HG02678 (cell line): ENCODE measurements around the gene SNX14.
"Not testable (repeated sequence)": the region's sequence is repeated elsewhere in the genome, so short reads cannot be mapped to it uniquely, and the experiment has no call there.

Experiments
- ATAC-seq: cut with Tn5 transposase; IDR thresholded peaks from one replicate; pipeline ENCODE4 v1.9.1; 2021; ENCODE audit warnings: mild to moderate bottlenecking, moderate library complexity; ENCODE audit not compliant: unreplicated experiment

SNX14 gene

GRCh38 chr6:85585741-85586140 is 7.9 kb downstream of the SNX14 start:
- no peak for ATAC-seq

DNA sequence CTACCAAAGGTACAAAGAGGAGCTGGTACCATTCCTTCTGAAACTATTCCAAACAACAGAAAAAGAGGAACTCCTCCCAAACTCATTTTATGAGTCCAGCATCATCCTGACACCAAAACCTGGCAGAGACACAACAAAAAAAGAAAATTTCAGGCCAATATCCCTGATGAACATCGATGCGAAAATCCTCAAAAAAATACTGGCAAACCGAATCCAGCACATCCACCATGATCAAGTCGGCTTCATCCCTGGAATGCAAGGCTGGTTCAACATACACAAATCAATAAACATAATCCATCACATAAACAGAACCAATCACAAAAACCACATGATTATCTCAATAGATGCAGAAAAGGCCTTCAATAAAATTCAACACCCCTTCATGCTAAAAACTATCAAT is 10.8 kb downstream of the SNX14 start:
- ATAC-seq = not testable (repeated sequence)

GRCh38 chr6:85581572-85581971 is 12.1 kb downstream of the SNX14 start:
- no peak for ATAC-seq

DNA sequence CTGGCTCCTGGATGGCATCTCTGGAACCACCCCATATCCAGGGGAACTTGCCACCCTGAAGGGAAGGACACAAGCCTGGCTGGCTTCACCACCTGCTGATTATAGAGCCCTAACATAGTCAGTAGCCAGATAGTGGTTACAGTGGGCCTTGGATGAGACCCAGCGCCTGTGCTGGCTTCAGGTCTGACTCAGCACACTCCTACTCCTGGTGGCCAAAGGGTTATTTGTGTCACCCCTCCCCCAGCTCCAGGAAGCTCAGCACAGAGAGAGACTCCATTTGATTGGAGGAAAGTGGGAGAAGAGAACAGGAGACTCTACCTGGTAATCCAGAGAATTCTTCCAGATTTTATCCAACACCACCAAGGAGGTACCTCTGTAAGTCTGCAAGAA is 12.8 kb downstream of the SNX14 start:
- ATAC-seq = peak; percentile 83

DNA sequence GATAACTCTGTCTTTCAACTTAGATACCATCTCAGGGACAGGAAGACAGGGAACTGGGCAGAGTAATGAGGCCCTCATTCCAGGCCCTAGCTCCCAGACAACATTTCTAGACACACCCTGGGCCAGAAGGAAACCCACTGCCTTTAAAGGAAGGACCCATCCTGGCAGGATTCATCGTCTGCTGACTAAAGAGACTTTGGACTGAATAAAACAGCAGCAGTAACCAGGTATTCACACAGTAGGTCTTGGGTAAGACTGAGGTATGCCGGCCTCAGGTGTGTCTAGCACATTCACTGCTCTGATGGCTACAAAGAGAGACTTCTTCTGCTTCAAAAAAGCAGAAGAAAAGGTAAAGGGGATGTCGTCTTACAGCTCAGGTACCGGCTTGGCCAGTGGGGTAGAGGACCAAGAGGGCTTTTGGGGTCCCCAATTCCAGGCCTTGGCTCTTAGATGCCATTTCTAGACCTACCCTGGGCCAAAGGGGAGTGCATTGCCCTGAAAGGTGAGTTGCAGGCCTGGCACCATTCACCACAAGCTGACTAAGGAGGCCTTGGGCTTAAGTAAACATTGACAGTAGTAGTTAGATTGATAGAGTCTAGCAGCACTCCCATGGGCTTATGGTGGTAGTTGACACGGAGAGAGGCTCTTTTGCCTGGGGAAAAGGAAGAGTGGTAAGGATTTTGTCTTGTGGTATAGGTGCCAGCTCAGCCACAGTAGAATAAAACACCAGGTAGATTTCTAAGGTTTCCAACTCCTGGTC is 13.4 kb downstream of the SNX14 start:
- ATAC-seq = no peak

DNA sequence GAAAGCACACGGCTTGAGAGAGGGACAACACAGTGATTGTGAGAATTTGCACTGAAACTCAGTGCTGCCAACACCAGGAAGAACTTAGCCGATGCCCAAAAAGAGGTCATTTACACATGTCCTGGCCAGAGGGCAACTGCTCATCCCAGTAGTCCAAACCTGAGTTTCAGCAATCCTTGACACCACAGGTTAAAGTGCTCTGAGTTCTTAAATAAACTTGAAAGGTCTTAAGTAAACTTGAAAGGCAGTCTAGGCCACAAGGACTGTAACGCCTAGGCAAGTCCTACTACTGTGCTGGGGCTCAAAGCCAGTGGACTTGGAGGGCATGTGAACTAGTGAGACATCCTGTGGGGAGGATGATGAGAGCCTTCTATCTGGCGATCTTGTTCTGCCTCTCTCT is 14.1 kb downstream of the SNX14 start:
- no peak for ATAC-seq

GRCh38 chr6:85576476-85576875 is 17.2 kb downstream of the SNX14 start:
- no peak for ATAC-seq

GRCh38 chr6:85574932-85575598 is 18.6 kb downstream of the SNX14 start:
- ATAC-seq = no peak

DNA sequence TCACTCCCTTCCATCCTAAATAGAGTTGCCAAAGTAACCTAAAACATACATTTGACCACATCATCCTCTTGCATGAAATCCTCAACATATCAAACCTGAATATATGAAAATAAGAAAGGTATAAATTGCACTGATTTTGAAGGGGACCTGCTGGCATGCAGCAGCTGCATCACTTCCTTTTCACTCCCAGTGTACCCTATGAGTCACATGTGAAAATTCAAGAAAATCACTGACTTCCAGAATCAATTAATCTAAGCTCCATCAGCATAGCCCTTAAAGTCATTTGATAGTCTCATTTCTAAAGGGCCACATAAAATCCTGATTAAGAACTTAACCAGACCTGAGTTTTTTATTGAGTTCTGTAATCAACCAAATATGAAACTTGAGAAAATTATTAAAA is 24.3 kb downstream of the SNX14 start:
- ATAC-seq = no peak

- ATAC-seq = no peak
Observed at GRCh38 chr6:85568411-85568810, 25.2 kb downstream of the SNX14 start.

DNA sequence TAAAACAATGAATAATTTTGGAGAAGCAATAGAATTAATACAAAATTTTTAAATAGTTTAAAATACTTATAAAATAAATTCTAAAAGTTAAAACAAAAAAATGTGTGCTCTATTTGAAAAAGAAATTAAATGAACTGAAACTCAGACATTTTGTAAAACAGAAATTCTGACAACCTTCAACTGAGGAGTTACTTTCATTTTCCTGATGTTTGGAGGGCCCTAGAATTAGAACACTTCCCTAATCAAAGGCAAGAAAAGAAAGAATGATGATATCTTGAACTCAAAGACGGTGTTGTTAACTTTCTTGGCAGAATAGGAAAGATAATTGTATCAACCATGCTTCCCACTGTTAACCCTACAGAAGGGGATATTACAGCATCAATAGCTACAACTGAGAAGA is 27.9 kb downstream of the SNX14 start:
- ATAC-seq = no peak

- not testable (repeated sequence) for ATAC-seq
Observed at GRCh38 chr6:85564223-85564622, 29.4 kb downstream of the SNX14 start.

DNA sequence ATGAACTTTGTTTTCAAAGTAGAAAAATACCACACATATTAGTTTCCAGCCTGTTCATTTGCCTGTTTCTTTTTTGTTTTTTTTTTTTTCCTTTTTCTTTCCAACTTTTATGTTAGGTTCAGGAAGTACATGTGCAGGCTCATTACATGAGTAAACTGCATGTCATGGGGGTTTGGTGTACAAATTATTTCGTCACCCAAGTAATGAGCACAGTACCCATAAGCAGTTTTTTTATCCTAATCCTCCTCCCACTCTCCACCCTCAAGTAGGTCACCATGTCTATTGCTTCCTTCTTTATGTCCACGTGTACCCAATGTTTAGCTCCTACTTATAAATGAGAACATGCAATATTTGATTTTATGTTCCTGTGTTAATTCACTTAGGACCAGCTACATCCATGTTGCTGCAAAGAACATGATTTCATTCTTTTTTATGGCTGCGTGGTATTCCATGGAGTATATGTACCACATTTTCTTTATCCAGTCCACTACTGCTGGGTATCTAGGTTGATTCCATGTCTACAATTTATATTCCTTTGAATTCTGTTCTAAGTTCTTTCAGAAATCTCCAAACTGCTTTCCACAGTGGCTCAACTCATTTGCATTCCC is 31.8 kb downstream of the SNX14 start:
- ATAC-seq = no peak

DNA sequence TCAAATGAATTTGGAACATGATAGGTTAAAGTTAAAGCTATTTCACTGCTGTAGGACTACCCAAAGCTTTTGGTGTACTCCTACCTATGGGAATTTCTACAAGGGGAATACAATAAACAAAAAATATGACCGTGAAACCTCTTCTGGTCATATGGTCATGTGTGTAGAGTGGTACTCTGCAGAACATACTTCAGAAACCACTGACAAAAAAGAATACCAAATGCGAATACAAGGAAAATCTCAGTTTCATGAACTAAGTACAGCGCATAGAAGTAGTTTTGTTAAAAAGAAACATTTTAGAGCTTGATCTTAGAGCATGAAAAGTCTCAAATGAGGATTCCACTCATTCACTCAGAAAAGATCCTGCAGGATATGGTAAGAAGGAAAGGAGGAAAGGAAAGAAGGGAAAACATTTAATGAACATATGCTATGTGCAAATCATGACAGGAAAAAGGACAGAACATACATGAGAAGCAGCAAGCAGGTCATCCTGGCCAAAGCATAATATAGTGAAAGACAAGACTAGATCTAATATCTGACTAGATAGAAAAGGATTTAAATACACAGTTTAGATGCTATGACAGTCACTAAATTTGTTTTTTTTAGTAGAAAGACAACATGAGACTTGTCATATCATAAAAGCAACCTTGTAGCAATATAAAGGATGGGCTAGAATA is 36.5 kb downstream of the SNX14 start:
- no peak for ATAC-seq

DNA sequence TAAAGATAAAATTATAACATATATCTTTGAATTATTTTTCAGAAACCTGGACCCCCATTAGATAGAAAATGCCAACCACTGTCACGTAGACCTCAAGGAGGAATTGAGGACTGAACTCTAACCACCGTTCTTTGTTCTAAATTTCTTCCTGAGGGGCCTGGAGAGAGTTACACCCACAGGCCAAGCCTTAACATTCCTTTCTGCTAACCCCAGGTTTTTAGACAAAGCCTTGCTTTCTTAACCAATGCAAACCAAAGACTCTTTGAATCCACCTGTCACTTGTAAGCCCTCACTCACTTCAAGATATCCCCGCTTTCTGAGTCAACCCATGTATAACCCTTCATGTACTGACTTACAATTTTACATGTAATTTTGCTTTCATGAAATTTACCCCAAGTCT is 41.0 kb downstream of the SNX14 start:
- no peak for ATAC-seq

GRCh38 chr6:85551264-85551663 is 42.4 kb downstream of the SNX14 start:
- ATAC-seq = no peak

DNA sequence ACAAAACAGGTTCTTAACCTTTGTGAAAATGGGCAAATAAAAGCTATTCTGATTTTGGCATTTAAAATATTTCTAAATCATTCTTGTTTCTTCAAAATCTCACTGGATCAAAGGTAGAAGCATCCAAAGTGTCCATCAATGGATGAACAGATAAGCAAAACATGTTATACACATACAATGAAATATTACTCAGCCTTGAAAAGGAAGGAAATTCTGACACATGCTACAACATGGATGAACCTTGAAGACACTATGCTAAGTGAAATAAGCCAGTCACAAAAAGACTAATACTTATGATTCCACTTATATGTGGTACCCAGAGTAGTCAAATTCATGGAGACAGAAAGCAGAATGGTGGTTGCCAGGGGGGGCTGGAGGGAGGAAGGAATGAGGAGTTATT is 45.9 kb downstream of the SNX14 start:
- no peak for ATAC-seq

DNA sequence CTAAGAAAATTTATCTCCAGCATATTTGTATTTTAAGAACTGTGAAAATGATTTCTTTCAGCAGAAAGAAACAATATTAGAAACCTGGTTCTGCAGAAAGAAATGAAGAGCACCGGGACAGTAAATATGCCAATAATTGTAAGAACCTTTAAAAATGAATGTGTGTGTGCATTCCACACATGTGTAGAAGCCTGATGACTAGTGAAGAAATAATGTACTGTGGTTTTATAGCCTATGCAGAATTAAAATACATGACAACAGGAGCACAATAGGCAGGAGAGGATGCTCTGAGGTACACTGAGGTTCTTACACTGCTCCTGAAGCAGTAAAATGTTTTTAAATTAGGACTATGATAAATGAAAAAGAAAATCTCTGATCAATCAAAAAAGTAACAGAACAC is 48.9 kb downstream of the SNX14 start:
- no peak for ATAC-seq

GRCh38 chr6:85537055-85537494 is 56.6 kb downstream of the SNX14 start:
- no peak for ATAC-seq

DNA sequence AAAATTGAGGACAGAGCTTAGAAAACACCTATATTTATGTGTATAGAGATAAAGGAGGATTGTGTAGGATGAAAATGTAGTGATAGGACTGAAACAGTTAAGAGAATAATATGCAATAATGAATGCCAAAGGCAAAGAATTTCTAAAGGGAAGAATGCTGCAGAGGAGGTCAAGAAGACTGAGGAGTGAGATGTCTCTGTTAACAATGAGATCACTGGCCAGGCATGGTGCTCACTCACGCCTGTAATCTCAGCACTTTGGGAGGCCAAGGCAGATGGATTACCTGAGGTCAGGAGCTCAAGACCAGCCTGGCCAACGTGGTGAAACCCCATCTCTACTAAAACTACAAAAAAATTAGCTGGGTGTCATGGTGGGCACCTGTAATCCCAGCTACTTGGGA is 69.4 kb downstream of the SNX14 start:
- ATAC-seq = not testable (repeated sequence)

DNA sequence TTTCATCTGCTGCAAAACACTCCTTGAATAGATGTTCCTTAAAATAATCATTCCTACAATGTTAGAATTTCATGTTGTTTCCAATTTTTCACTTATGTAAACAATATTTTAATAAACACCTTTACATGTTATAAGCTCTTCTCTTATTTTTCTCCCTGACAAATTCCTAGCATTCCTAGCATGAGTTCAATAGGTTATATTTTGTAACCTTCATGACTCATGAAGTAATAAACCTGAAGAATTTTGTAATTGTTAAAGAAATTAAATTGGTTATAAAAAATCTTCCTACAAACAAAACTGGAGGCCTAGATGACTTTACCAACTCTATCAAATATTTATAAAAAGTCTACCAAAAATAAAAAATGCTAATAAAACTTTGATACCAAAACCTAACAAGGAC is 77.5 kb downstream of the SNX14 start:
- no peak for ATAC-seq
